ENCODE measurements around the gene DYNC1LI2. TPM values are rescaled to one million over a fixed set of nuclear protein-coding genes. Genes with fewer than 3 reads are reported as not detected.

The DYNC1LI2 gene
- total and polyA plus RNA-seq, 9 of the 15 experiments (the other 6 are each of a cell fraction or from before 2014, with no cell fraction given): 5.1 to 48.9 (median 38.2) TPM

GRCh38 chr16:66774981-66775380 lies 23.6 kb upstream of the DYNC1LI2 start:
- no peak overlapping the region for H3K27ac ChIP-seq (ENCODE audit: extremely low read depth, low read depth, low read length)
- no peaks in the 10 kb centered on the region for H3K36me3 ChIP-seq (ENCODE audit: control insufficient read depth, insufficient read depth, low read length)
- in situ Hi-C loops (cut with MboI) (no loop called here), intact Hi-C loops (cut with micrococcal nuclease) (no loop called here)
- no peaks in the 10 kb centered on the region for H4K20me1 ChIP-seq (replicated peaks; ENCODE audit: control insufficient read depth, insufficient read depth, low read length)
- H3K4me3 ChIP-seq: no peak overlapping the region
- ATAC-seq (no peak), FAIRE-seq (no peak), DNase-seq (ENCODE audit: extremely low read depth in 1 of 4, low spot score in 3 of 4) (no peak)
- no peak overlapping the region for H3K9ac ChIP-seq (ENCODE audit: insufficient read depth in 1 of 2, low read depth in 2 of 2, low read length in 2 of 2)
- no peak for TF ChIP-seq ZFP1 (CRISPR knock-in tag; IDR thresholded peaks at IDR 0.05)
- peak; percentile 58; the same call in 1 of the 2 replicates for TF ChIP-seq SPI1 (IDR thresholded peaks at IDR 0.05; ENCODE audit: borderline replicate concordance, low read depth, low read length)
- no peaks in the 10 kb centered on the region for H3K9me3 ChIP-seq (replicated peaks; ENCODE audit: control insufficient read depth, insufficient read depth, low read depth, low read length)
- no peaks in the 10 kb centered on the region for H3K27me3 ChIP-seq (ENCODE audit: control insufficient read depth in 2 of 2, insufficient read depth in 2 of 2, low read length in 2 of 2)
- BruUV-seq (replicated peaks): no TSS peak
- no peaks in the 10 kb centered on the region for H3K79me2 ChIP-seq (ENCODE audit: control insufficient read depth, insufficient read depth, low read length)
- WGBS (ENCODE audit: insufficient coverage, low coverage, missing lambda C conversion rate): 41% methylated on average over 2 of the region's 2 CpGs
- H2AFZ ChIP-seq (ENCODE audit: low read depth, low read length): no peak overlapping the region
- H3K9me1 ChIP-seq (ENCODE audit: control insufficient read depth, insufficient read depth, low read length): no peaks in the 10 kb centered on the region
- no peak overlapping the region for H3K4me2 ChIP-seq (ENCODE audit: insufficient read depth, low read length)
- no peaks in the 10 kb centered on the region; a peak in 1 of 5 replicates for H3K4me1 ChIP-seq (replicated peaks in 1 of 2; ENCODE audit: control insufficient read depth in 2 of 2, insufficient read depth in 2 of 2, low read length in 2 of 2)
- CTCF ChIA-PET (ENCODE audit: low intra/inter-chr PET ratio): no interaction called here
- POLR2A ChIA-PET: no interaction called here

GRCh38 chr16:66758086-66758485 lies 6.7 kb upstream of the DYNC1LI2 start:
- Histone ChIP-seq H3K4me2 (ENCODE audit: insufficient read depth, low read length) (no peak overlapping the region), H3K79me2 (ENCODE audit: control insufficient read depth, insufficient read depth, low read length) (no peaks in the 10 kb centered on the region), H3K9ac (ENCODE audit: insufficient read depth in 1 of 2, low read depth in 2 of 2, low read length in 2 of 2) (no peak overlapping the region), H3K9me3 (replicated peaks; ENCODE audit: control insufficient read depth, insufficient read depth, low read depth, low read length) (no peaks in the 10 kb centered on the region), H4K20me1 (replicated peaks; ENCODE audit: control insufficient read depth, insufficient read depth, low read length) (no peaks in the 10 kb centered on the region), H3K4me1 (replicated peaks in 1 of 2; ENCODE audit: control insufficient read depth in 2 of 2, insufficient read depth in 2 of 2, low read length in 2 of 2) (no peaks in the 10 kb centered on the region; a peak in 1 of 5 replicates), H3K27ac (ENCODE audit: extremely low read depth, low read depth, low read length) (no peak overlapping the region), H3K27me3 (ENCODE audit: control insufficient read depth in 2 of 2, insufficient read depth in 2 of 2, low read length in 2 of 2) (no peaks in the 10 kb centered on the region), H3K4me3 (no peak overlapping the region), H3K36me3 (ENCODE audit: control insufficient read depth, insufficient read depth, low read length) (no peaks in the 10 kb centered on the region), H3K9me1 (ENCODE audit: control insufficient read depth, insufficient read depth, low read length) (no peaks in the 10 kb centered on the region), H2AFZ (ENCODE audit: low read depth, low read length) (no peak overlapping the region)
- in situ Hi-C loops (cut with MboI) (no loop called here), intact Hi-C loops (cut with micrococcal nuclease) (no loop called here)
- TF ChIP-seq TSHZ1 (CRISPR knock-in tag; IDR thresholded peaks at IDR 0.05): no peak
- TF ChIP-seq PHB (CRISPR knock-in tag; IDR thresholded peaks at IDR 0.05): no peak
- TF ChIP-seq YBX1 (IDR thresholded peaks at IDR 0.05): no peak
- TF ChIP-seq ZNF518B (CRISPR knock-in tag; IDR thresholded peaks at IDR 0.05): no peak
- TF ChIP-seq FOSL1 (tag; conservative IDR thresholded peaks at IDR 0.05): no peak
- ChIA-PET POLR2A (no interaction called here), CTCF (ENCODE audit: low intra/inter-chr PET ratio) (no interaction called here)
- no peak for ATAC-seq
- no peak for DNase-seq (ENCODE audit: extremely low read depth in 1 of 4, low spot score in 3 of 4)
- no peak for FAIRE-seq
- no TSS peak for BruUV-seq (replicated peaks)

Data from K562 (cell line).